LNCaP clone FGC (cell line): ENCODE results near the gene UBE2J2.

ENCODE experiments used
- DNase-seq: peaks from one replicate; pipeline ENCODE4 v3.0.0-alpha.2; 2011; ENCODE audit warnings: low read depth
- H3K4me3 ChIP-seq: 2 replicates; pipeline ENCODE4 v1.5.1; 2011; ENCODE audit warnings: mild to moderate bottlenecking, low read depth, low read length, control low read depth
- TF ChIP-seq, protein P1 (sequence below): IDR thresholded peaks from 2 replicates; pipeline ENCODE4 v1.5.1; 2012; ENCODE audit warnings: mild to moderate bottlenecking; ENCODE audit not compliant: control insufficient read depth, insufficient read depth; ENCODE audit errors: extremely low read depth

The UBE2J2 gene

DNA sequence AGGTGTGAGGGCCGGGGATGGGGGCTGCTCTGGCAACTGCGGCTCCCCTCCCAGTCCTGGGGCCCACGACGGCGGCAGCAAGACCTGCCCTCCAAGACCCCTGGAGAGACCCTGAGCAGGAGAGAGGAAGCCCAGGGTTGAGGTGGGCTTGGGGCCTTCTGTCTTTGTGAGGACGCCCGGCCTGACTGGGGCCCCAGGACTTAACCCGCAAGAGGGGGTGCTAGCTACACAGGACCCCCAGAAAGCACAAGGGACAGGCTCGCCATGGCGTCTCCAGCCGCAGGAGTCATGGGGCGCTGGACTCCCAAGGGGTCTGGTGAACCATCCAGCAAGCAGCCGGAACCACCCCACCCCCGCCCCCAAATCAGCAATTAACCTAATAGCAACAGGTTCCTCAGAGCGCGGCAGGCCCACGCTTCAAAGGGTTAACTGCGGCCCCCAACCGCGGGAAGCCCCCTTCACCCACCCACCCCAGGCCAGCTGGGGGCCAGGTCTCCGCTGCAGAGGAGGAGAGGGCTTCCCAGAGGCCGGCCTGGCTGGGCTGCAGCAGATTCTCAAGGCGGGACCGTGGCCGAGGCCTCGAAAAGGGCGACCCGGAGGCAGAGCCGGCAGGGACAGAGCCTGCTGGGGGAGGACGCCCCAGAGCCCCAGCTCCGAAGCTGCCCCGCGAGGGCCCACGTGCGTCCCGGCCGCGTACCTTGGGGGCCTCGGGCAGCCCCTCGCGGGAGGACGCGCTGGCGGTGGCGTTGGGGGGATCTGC, 27.7 kb downstream of the UBE2J2 start:
- no peak for DNase-seq
- H3K4me3 ChIP-seq, result no peak overlapping the region
- TF ChIP-seq, protein P1, sequence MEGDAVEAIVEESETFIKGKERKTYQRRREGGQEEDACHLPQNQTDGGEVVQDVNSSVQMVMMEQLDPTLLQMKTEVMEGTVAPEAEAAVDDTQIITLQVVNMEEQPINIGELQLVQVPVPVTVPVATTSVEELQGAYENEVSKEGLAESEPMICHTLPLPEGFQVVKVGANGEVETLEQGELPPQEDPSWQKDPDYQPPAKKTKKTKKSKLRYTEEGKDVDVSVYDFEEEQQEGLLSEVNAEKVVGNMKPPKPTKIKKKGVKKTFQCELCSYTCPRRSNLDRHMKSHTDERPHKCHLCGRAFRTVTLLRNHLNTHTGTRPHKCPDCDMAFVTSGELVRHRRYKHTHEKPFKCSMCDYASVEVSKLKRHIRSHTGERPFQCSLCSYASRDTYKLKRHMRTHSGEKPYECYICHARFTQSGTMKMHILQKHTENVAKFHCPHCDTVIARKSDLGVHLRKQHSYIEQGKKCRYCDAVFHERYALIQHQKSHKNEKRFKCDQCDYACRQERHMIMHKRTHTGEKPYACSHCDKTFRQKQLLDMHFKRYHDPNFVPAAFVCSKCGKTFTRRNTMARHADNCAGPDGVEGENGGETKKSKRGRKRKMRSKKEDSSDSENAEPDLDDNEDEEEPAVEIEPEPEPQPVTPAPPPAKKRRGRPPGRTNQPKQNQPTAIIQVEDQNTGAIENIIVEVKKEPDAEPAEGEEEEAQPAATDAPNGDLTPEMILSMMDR, result no peak

DNA sequence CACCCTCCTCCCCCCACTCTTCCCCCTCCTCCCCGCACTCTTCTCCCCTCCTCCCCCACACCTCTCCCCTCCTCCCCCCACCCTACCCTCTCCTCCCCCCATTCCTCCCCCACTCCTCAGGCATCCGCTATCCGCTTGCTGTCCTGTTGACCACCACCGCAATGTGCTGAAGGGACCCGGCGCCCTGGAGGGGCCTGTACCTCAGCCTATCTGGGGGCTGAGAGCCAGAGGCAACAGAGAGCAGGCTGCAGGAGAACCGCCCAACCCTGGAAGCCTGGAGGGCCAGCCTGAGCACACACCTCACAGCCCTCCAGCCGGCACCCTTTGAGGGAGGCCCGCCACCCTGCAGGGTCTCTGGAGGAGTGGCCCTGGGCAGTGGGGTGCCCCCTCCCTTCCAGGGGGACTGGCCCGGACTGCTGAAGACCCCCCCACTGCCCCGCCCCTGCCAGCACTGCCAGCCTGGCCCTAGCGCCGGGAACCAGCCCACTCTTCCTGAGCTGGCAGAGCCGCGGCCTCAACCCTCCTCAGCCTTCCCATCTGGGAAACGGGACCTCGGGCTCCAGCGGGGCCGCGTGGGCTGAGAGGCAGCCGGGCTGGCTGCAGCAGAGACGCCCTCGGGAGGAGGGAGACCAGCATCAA, 28.4 kb downstream of the UBE2J2 start:
- no peak for DNase-seq
- H3K4me3 ChIP-seq, result no peak overlapping the region
- TF ChIP-seq, protein P1, result no peak

DNA sequence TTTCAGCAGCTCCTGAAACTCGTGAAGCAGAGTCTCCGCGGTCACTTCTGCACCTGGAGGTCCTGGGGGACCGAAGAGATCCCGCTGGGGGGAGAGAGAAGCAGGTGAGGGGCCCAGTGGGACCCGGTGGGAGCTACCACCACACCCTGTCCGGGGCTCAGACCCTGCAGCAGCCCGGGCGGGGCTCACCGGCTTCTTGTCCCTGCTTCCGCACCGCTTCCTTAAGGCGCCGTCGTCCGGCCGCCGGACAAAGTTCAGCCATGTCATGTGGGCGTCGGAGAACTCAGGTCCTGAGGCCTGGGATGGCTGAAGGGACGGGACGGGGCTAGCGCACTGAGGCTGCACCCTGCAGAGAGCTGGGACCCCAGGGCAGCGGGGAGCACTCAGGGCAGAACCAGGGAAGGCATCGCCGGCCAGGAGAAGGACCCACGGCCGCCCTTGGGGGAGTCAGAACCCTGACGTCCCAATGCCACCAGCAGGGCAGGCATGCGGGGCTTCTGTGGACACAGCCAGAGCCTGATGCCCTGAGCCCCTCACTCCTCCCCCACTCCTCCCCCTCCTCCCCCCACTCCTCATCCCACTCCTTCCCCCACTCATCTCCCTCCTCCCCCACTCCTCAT, 29.4 kb downstream of the UBE2J2 start:
- no peak for DNase-seq
- TF ChIP-seq, protein P1, result no peak

GRCh38 chr1:1243807-1244191, 29.9 kb downstream of the UBE2J2 start:
- no peak for DNase-seq
- TF ChIP-seq, protein P1, result no peak
- H3K4me3 ChIP-seq, result no peak overlapping the region

More for the DNA sequence above, 29.4 kb downstream of the UBE2J2 start:
- H3K4me3 ChIP-seq, result no peak overlapping the region

DNA sequence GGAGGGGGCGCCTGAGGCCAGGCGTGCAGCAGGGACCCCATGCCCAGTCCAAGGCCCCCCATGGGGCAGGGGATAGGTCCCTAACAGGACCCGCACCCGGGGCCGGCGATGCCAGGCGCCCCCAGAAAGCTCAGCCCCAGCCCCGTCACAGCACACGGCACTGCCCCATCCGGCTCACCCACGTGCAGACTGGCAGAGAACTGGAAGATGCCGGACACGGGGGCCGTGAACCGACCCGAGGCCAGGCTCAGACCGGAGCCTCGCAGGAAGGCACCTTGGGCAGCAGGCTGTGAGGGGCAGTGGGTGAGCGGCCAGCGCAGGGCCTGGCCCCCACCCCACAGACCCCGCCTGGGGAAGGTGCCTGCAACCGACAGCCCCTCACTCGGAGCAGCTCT, 30.4 kb downstream of the UBE2J2 start:
- DNase-seq, result no peak
- TF ChIP-seq, protein P1, result no peak
- no peak overlapping the region for H3K4me3 ChIP-seq

DNA sequence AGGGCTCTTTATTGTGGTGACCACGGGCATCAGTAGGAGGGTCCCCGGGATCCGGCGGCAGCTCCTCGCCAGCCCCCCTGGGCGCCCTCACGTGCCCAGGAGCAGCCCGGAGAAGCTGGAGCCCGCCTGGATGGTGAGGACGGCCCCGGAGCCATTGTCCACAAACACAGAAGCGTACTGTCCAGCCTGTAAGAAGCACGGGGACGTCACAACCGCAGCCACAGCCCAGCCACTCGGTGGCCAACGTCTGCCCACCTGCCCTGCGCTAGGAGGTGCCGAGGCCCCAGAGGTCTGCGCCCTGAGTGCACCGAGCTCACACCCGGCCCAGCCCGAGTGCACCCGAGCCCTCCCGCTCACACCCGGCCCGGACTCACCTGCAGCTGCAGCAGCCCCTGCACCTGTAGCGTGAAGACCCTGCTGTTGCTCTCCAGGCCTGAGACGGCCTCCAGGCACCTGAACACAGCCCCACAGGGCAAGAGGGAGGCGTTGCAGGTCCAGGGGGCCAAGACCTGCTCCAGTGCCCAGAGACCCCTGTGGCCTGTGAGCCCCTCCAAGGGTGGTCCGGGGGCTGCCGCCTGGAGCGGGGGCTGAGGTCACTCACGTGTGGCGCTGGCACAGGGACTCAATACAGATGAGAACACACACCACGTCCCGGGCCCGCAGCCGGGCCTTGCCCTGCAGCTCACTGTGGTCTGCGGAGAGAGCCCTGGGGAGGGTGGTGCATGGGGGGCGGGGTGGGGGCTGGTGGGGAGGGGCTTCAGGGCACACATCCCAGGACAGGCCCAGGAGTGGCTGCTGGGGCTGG, 31.0 kb downstream of the UBE2J2 start:
- DNase-seq, result no peak
- TF ChIP-seq, protein P1, result no peak
- H3K4me3 ChIP-seq, result no peak overlapping the region
